Limb (tissue), 2 donors: Measurements from ENCODE around the gene KDM6B.
A peak's percentile ranks its signal among the peaks of the same experiment; 100 is the strongest.

Source experiments
- DNase-seq, 2 donors: peaks; one replicate each; pipeline ENCODE4 v3.0.0-alpha.2; 2016; ENCODE audit errors: extremely low spot score in 2 of 2

KDM6B gene

DNA sequence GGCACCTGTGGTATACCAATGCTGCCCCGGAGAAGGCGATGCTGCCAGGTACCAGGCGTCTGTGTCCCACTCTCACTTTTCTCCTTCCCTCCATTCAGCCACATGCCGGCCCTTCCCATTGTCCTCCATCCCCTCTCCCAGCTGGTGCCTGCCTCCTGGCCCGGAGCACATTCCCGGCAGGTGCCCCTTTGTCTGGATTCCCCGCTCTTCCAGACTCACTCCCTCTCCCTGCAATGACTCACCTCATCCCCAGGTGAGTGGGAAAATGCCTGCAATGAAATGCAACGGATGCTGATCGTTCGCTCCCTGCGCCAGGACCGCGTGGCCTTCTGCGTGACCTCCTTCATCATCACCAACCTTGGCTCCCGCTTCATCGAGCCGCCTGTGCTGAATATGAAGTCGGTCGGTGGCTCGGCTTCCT is 10.4 kb upstream of the KDM6B start:
- no peak for DNase-seq

DNA sequence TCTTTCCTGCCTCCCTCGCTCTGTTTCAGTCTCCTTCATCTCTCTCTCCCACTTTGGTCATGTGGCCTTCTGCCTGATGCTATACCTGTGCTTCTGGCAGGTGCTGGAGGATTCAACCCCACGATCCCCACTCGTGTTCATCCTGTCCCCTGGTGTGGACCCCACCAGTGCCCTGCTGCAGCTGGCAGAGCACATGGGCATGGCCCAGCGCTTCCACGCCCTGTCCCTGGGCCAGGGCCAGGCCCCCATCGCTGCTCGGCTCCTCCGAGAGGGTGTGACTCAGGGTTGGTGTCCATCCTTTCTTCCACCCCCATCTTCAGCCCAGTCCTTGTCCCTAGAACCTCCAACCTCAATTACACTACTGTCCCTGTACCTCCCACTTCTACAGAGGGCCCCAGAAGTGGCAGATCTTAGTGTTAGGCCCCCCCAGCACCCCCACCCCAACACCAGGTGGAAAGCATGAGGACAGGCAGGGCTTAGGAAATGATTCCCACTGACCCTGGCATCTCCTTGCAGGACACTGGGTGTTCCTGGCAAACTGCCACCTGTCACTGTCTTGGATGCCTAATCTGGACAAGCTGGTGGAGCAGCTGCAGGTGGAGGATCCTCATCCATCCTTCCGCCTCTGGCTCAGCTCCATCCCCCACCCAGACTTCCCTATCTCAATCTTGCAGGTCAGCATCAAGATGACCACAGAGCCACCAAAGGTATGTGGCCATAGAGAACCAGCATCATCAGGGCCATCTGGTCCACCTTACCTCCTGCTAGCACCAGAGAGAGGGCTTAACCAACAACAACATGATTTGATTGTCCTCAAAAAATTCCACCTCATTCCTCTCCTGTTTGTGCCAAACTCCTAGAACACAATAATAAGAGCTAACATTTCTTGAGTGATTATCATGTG is 9.7 kb upstream of the KDM6B start:
- DNase-seq = no peak

DNA sequence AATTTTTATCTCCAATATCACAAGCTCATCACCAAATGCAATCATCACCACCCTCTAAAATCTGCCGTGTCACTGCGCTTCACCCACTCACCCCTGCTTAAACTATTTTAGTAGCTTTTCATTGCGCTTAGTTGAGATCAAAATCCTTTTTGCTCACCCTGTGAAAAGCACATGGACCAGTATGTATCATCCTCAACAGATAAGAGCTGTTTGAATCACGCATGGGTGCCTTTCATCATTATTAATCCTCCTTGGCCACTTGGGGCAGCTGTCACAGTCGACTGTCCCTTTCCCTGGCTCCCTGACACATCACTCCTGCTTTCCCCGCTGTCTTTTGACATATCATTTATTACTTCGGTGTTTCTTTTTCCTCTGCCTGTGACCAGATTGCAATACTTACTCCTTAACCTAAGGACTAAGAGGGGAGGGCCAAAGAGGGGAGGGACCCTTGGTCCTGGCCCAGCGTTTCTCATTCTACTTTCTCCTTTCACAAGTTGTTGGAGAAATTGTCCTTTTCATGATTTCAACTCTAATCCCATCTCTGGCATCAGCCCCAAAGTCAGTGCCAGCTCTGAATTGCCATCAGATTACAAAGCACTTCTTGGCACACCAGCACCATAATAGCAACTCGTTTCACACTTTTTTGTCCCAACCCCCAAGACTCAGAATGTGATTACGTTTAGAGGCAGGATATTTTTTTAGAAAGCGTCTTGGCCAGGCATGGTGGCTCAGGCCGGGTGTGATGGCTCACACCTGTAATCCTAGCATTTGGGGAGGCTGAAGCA is 8.6 kb upstream of the KDM6B start:
- DNase-seq = no peak

DNA sequence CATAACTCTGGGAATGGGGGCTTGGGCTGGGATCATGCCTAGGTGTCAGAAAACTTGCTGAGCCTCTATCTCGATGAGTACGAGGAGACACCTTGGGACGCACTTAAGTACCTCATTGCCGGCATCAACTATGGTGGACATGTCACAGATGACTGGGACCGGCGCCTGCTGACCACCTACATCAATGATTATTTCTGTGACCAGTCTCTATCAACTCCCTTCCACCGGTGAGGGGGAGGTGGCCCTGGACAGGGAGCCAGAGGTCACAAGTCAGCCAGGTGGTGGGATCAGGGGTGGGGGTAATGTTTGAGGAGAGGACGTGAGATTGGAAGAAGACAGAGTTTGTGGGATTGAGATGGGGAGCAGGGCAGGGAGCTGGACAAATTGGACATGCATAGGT is 3.4 kb upstream of the KDM6B start:
- no peak for DNase-seq

DNA sequence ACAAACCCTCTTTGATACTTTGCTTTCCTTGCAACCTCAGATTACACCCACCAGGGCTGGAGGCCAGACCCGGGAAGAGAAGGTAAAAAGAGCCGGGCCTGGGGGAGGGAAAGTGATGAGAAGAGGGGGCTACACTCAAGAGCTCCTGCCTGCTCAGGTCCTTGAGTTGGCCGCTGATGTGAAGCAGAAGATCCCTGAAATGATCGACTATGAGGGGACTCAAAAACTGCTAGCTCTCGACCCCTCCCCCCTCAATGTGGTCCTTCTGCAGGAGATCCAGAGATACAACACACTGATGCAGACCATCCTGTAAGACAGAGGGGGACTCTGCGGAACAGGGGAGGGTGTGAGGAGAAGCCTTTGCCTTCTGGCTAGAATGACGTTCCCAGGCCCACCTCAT is 2.8 kb upstream of the KDM6B start:
- DNase-seq = no peak

DNA sequence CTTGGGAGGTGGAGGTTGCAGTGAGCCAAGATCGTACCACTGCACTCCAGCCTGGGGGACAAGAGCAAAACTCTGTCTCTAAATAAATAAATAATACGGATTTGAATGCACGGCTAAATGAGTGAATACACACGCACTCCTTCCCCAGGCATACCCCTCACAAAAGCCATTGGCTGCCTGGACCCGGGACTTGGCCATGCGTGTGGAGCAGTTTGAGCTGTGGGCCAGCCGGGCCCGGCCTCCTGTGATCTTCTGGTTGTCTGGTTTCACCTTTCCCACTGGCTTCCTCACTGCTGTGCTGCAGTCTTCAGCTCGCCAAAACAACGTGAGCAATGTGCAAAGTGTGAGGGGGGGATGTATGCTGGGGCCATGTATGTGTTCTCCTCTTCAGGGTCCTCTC is 1.6 kb upstream of the KDM6B start:
- no peak for DNase-seq

DNA sequence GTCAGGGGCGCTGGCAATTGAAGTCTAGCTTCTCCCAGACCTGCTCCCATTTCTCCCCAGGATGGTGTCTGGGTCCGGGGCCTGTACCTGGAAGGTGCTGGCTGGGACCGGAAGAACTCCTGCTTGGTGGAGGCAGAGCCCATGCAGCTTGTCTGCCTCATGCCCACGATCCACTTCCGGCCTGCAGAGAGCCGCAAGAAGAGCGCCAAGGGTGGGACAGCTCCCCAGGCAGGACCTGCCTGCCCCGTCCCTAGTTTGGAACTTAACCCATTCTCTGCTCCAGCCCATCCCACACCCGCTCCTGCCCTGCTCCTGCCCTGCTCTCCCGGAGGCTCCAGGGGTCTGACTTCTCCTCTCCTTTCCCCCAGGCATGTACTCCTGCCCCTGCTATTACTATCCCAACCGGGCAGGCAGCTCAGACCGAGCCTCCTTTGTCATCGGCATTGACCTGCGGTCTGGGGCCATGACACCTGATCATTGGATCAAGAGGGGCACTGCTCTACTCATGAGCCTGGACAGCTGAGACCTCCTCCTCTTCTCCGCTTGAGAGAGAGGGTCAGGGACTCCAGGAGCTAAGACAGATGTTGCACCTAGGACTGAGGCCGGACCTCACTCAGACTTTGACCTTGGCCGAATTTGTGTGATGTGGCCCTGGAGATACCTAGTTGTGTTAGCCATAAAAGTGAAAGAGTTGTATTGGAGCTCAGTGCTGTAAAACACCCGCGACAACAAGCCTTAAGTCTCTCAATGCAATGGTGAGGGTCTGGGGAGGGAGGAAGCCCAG is 814 bp upstream of the KDM6B start:
- DNase-seq = no peak

DNA sequence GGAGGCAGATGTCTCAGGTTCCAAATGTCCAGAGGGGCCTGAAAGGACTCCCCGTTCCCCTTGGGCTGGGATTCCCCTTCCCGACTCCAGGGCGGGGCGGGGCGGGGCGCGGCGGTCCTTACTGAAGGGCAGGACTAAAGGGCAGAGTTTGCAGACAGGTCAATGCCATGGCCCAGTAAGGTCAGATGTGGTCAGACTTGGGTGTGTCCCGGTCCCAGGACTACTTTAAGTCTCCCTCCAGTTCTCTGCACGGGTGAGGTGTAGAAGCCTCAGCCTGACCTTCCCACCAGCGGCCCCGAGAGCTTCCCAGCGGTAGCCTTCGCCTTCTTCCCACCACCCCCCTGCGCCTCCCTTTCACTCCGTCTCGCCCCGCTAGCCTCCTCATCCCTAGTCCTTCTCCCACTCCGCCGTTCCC is 532 bp downstream of the KDM6B start:
- DNase-seq = no peak

DNA sequence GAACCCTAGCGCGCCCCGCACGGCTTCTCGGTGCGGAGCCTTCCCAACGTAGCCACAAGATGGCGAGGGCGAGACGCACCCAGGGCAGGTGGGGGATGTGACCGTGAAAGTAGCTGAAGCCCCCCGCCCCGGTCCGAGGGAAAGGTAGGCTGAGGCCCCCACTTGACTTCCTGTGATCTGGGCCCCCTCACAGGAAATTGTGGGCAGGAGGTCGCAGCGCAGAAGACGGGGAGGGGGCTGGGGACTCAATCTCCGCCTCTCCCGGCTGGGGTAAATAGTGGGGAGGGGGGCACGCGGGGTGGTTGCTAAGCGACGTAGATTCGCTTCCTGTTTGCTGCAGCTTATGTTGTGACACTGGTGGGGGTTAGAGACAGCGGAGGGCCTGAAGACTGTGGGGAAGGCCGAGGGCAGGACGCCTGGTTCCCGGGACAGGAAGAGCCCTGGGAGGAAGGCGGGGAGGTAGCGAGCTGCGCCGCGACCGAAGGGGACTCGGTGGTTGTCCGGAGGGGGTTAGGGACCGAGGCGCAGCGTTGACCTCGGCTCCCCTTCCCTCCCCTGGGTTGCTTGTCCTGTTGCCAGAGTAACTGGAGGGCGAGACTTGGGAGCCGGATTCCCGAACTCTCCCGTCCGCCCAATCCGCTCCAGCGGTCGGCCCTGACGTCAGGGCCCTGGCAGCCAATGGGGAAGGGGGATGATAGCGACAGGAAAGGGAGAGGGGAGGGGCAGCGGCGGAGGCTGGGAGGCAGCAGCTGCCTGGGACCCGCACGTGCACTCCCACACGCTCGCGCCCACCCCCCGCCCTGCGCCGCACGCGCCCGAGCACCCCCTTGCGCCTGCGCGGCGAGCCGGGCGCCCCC is 1.2 kb downstream of the KDM6B start:
- DNase-seq = peak; percentile 98 to 99

DNA sequence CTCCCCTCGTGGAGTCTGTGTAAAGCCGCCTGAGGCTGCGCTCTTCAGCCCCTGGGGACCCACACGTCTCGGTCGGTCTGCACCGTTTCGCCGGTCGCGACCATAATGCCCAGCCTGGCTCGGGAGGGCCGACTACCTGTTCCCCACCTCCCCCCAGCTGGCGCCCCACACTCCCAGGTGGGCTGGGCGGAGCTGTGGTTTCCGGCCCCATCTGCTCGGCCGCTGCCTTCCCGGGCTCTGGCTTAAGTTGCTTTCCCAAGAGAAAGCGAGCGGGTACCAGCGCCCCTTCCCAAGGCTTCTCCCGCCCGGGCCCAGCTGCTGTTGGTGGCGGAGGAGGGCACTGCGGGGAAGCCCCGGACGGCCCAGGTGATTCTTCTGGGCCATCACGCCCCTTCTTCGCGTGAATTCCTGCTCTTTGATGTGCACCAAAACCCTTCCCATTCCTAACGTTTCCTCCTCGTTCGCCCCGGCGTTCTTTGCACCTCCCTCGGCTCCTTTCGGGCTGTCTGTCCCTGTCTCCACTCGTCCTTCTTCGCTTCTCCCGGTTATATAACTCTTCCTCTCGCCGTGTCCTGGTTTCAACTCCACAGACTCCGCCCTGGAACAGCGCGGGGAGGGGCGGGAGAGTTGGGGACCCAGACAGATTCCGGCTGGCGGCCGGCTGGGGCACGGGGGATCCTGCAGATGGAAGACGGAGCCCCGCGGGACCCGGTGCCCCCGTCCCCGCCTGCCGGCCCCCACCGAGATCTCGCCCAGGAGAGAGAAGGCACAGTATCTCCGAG is 2.0 kb downstream of the KDM6B start:
- DNase-seq = peak in 1 of 2 donors; percentile 81

DNA sequence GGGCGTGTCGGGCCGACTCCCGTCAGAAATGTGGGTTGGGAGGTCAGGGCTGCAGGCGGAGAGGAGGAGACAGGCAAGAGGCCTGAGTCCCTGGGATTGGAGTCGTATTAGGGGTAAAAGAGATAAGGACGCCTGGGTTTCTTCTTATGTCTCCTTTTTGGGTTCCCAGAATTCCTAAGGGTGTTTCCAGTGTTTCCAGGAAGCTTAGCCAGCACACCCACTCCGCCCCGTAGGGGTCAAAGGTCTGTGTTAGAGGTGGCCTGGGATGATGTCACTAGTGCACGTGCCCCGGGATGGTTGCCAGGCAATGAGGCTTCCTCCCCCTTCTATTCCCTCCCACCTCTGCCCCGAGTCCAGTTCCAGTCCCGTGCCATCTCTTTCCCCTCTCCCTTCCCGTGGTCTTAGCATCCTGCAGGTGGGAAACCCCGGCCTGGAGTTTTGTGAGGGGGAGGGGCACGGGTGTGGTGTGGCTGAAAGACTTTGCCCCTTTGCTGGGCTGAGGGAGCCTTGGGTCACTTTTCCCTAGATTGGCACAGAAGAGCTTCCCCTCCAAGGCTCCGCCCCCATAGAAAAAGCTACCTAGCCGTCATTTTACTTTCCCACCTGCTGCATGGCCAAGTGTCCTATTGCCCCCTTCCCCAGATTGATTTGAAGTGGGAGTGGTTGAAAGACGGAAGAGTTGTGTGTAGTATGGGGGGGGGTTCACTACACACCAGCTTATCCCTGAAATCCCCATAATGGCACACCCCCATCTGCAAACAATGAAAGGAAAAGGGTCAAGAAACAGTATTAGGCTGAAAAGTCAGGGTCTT is 2.8 kb downstream of the KDM6B start:
- peak; percentile 89 to 93 for DNase-seq

DNA sequence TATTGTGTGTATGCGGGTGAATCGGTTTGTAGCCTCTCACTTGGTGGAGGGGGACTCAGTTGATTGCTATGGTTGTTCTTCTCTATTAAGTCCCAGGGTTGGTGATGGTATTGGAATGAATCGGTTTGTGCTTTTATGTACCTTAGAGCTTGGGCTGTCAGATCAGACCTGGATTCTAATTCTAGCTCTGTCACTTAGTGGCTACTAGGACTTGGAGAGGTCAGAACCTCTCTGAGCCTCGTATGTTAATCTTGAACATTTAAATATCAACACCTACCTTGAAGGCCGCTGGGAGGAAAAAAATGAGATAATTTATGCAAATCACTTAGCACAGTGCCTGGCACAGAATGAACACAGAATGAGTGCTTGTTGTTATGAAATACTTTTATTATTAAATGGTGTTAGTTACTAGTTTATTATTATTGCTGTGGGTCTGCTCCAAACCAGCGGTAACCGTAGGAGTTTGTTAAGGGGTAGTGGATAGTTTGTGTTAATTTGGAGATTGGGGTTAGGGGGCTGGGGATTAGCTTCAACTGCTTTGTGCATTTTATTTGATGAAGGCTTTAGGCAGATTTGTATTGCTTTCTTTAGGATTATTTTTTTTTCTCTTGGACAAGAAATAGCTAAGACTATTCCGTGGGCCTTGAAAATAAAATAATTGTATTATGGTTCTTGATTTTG is 3.5 kb downstream of the KDM6B start:
- no peak for DNase-seq

DNA sequence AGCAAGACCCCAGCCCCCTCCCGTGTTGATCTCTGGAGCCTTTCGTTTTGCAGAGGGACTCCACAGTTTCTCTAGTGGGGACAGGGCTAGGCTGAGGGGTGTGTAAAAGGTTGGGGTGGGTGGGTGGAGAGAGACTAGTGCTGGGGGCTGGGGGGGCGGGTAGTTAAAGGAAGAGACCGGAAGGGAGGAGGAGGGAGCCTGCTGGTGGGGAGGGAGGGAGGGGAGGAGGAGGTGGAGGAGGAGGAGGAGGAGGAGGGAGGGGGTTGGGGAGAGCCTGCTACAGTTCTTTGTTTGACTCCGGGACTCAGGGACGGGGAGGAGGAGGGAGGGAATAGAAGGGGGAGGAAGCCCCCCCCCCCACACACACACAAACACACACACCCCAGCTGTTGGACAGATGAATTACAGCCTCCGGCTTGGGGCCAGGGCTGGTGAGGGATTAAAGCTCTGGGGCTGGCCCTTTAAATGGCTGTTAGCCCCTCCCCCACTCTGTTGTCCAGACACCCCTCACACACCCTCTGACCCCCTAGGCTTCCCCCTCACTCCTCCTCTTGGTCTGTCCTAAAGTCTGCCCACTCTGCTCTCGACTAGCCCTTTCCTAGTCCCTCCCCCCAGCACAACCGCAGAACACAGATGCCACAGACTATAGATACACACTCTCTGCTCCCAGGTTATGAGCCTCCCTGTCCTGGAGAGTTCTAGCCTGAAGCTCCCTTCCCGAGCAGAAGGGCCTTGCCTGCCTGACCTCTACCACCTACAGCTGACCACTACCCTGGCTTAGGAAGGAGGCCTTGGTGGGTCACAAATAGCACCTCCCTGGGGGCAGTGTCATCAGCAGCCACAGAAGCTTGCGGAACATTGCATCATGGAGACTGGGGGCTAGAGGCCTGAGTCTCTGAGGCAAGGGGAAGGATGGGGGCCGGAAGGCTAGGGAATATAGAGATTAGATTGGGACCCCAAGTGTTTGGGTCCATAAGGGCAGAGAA is 4.4 kb downstream of the KDM6B start:
- peak; percentile 64 to 80 for DNase-seq

DNA sequence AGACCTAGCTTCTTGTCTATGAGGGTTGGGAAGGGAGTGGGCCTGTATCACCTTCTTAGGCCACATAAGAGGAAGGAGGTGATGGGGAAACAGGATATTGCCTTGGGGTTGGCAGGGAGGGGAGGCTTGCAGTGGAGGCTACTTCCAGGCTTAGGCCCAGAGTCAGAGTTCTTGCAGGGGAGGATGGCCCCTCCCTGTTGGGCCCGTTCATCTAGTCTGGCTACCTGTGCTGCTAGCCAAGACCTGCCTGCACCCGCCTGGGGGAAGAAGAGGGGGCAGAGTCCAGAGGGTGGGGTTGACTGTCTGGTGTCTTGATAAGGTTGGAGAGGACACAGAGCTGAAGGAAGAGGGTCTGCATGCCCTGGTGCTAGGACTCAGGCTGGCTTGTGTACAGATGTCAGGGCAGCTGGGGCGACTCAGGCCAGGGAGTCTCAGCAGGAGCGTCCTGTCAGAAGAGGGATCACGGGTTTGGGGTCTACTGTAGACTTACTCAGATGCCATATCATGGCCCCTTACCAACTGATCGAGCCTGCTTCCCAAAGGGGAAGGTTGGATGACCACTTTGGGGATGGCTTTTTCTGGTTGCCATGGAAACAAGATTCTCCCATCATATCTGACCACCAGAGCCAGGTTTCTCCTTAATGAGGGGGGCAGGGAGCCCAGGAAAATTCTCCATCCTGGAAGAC is 5.3 kb downstream of the KDM6B start:
- DNase-seq = no peak

DNA sequence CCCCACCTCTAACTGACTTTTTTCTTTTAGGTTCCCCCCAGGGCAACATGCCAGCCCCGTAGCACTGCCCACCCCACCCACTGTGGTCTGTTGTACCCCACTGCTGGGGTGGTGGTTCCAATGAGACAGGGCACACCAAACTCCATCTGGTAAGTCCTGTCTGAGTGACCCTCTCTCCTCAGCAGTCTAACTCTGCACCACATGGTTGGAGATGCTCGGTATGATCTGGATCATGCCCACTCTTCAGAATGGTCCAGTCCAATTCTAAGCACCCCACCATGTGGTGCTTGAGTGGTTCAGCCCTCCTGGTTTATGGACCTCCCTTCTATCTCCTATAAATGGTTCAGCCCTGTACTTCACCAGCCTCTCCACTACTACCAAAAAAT is 5.9 kb downstream of the KDM6B start:
- no peak for DNase-seq

DNA sequence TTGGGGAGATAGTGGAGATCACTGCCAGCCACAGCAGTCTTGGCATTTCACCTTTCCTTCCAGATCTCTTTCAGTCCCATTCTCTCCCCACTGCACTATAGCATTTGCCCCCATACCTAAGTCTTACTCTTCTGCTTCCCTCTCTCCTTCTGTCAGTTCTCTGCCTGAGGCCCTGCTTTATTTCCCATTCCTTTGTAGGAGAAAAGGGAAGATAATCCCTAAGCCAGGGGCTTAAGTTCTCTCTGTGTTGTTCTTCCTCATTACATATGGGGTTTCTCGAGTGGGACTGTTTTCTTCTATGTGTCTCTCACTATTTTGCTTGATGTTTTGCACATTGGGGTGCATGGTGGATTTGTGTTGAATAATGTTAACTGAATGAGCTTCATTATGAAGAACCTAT is 6.4 kb downstream of the KDM6B start:
- no peak for DNase-seq

DNA sequence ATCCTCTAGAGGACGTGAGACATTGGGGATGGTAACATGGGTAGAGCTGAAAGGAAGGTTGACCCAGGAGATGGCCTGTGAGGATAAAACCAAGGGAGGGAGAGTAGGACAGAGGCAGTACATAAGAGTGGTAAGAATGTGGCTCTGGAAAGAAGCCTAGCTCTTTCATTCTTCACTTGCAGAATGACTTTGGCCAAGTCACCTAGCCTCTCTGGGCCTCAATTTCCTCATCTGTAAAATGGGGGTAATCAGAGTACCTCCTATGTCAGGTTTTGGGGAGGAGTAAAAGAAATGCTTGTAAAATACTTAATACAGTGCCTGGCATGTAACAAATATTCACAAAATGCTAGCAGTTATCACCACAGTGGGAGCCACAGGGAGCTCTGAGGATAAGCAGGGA is 6.9 kb downstream of the KDM6B start:
- no peak for DNase-seq
